ENCODE data around the gene IBTK.
"Not testable (repeated sequence)": the region's sequence is repeated elsewhere in the genome, so short reads cannot be mapped to it uniquely, and the experiment has no call there.

The IBTK gene

GRCh38 chr6:82217018-82217586, 30.4 kb downstream of the IBTK start:
- TF ChIP-seq CTCF (conservative IDR thresholded peaks at IDR 0.05): no peak
- TF ChIP-seq ZFX (IDR thresholded peaks at IDR 0.05): no peak
- H3K27ac ChIP-seq: no peak overlapping the region

- H3K27ac ChIP-seq: no peak overlapping the region
- no peak for TF ChIP-seq ZFX (IDR thresholded peaks at IDR 0.05)
- no peak for TF ChIP-seq CTCF (conservative IDR thresholded peaks at IDR 0.05)
Measured at GRCh38 chr6:82216549-82216948, 31.0 kb downstream of the IBTK start.

- no peak overlapping the region for H3K27ac ChIP-seq
- TF ChIP-seq ZFX (IDR thresholded peaks at IDR 0.05) (no peak), CTCF (conservative IDR thresholded peaks at IDR 0.05) (no peak)
Measured at GRCh38 chr6:82211326-82211725, 36.2 kb downstream of the IBTK start.

GRCh38 chr6:82208913-82209312, 38.6 kb downstream of the IBTK start:
- no peak overlapping the region for H3K27ac ChIP-seq
- TF ChIP-seq ZFX (IDR thresholded peaks at IDR 0.05) (no peak), CTCF (conservative IDR thresholded peaks at IDR 0.05) (no peak)

- no peak overlapping the region for H3K27ac ChIP-seq
- TF ChIP-seq ZFX (IDR thresholded peaks at IDR 0.05) (no peak), CTCF (conservative IDR thresholded peaks at IDR 0.05) (no peak)
Measured at GRCh38 chr6:82205930-82206392, 41.6 kb downstream of the IBTK start.

- no peak overlapping the region for H3K27ac ChIP-seq
- TF ChIP-seq ZFX (IDR thresholded peaks at IDR 0.05) (no peak), CTCF (conservative IDR thresholded peaks at IDR 0.05) (no peak)
Measured at GRCh38 chr6:82204020-82204419, 43.5 kb downstream of the IBTK start.

GRCh38 chr6:82197784-82198183, 49.8 kb downstream of the IBTK start:
- no peak overlapping the region for H3K27ac ChIP-seq
- TF ChIP-seq ZFX (IDR thresholded peaks at IDR 0.05) (no peak), CTCF (conservative IDR thresholded peaks at IDR 0.05) (no peak)

- H3K27ac ChIP-seq: not testable (repeated sequence)
Measured at GRCh38 chr6:82197245-82197644, 50.3 kb downstream of the IBTK start.

All from C4-2B (cell line).